ENCODE measurements around the gene KCNC1. TPM values are rescaled to one million over a fixed set of nuclear protein-coding genes. Genes with fewer than 3 reads are reported as not detected.

Gene KCNC1
- total and polyA plus RNA-seq, 3 donors from 2014 or later: 3.3 to 5.8 (median 5.2) TPM

DNA sequence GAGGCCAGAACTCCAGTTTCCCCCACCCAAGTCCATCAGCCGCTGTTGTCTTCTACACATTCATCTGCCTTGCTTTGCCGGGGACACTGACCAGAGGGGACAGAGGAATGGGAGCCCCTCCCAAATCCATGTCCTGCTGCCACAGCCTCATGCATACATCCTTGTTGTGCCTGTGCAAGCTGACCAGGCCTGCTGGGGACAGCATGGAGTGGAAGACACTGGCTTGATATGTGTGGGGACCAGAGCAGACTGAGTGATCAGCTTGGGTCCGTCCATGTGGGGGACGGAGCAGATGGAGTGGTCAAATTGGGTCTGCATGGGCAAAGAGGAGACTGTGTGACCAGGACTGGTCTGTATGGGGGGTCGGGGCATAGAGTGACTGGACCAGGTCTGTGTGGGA, 43.8 kb downstream of the KCNC1 start:
- Histone ChIP-seq H3K27ac (no peak overlapping the region), H3K36me3 (ENCODE audit: low read depth, missing control alignments) (no peaks in the 10 kb centered on the region), H3K4me1 (no peaks in the 10 kb centered on the region), H3K27me3 (no peaks in the 10 kb centered on the region), H3K9me3 (no peaks in the 10 kb centered on the region), H3K4me3 (no peak overlapping the region)
- 96 to 100% methylated on average over 3 to 5 of the region's 5 CpGs for WGBS, 2 donors
- DNase-seq: no peak
- TF ChIP-seq, protein P1, sequence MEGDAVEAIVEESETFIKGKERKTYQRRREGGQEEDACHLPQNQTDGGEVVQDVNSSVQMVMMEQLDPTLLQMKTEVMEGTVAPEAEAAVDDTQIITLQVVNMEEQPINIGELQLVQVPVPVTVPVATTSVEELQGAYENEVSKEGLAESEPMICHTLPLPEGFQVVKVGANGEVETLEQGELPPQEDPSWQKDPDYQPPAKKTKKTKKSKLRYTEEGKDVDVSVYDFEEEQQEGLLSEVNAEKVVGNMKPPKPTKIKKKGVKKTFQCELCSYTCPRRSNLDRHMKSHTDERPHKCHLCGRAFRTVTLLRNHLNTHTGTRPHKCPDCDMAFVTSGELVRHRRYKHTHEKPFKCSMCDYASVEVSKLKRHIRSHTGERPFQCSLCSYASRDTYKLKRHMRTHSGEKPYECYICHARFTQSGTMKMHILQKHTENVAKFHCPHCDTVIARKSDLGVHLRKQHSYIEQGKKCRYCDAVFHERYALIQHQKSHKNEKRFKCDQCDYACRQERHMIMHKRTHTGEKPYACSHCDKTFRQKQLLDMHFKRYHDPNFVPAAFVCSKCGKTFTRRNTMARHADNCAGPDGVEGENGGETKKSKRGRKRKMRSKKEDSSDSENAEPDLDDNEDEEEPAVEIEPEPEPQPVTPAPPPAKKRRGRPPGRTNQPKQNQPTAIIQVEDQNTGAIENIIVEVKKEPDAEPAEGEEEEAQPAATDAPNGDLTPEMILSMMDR (IDR thresholded peaks at IDR 0.05): no peak
- TF ChIP-seq POLR2A (IDR thresholded peaks at IDR 0.05): no peak
- intact Hi-C loops (cut with DNase I; ENCODE audit: low total_unique reads): no loop called here

DNA sequence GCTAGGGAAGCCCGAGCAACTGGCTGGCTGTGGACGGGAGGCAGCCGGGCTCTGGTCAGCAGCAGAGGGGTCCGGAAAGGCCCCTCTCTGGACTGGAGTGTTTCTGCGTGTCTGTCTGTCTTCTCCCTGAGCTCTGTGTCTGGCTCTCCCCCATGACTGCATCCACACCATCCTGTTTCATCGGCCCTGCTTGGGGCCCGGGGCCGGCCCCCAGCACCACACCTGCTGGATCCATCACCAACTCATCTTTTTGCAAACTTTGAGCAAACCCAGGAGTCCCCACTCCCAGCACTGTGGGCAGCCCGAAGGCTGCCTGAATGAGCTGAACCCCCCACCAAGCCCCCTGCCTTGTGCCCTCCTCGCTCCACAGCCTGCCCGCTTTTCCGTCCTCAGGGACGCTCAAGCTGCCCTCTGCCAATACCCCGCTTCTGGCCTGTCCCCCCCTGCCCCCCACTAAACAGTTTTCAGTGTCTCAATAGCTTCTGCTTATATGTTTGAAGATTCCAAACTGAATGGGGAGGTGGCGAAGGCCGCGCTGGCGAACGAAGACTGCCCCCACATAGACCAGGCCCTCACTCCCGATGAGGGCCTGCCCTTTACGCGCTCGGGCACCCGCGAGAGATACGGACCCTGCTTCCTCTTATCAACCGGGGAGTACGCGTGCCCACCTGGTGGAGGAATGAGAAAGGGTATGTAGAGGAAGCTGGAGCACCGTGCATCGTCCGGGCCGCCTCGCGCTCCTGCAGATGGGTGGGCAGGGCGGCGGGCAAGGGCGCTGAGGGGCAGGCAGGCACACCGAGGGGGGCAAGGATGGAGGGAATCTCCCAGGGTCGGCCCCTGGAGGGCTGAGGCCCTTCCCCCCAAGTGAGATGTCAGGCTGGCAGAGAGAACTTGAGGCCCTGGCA, 44.6 kb downstream of the KCNC1 start:
- Histone ChIP-seq H3K4me3 (no peak overlapping the region), H3K27ac (no peak overlapping the region), H3K27me3 (no peaks in the 10 kb centered on the region), H3K36me3 (ENCODE audit: low read depth, missing control alignments) (no peaks in the 10 kb centered on the region), H3K9me3 (no peaks in the 10 kb centered on the region), H3K4me1 (no peaks in the 10 kb centered on the region)
- WGBS, 2 donors: 86 to 91% methylated on average over 32 to 40 of the region's 40 CpGs
- intact Hi-C loops (cut with DNase I; ENCODE audit: low total_unique reads): no loop called here
- no peak for TF ChIP-seq POLR2A (IDR thresholded peaks at IDR 0.05)
- TF ChIP-seq, protein P1 (IDR thresholded peaks at IDR 0.05): no peak
- DNase-seq: no peak

DNA sequence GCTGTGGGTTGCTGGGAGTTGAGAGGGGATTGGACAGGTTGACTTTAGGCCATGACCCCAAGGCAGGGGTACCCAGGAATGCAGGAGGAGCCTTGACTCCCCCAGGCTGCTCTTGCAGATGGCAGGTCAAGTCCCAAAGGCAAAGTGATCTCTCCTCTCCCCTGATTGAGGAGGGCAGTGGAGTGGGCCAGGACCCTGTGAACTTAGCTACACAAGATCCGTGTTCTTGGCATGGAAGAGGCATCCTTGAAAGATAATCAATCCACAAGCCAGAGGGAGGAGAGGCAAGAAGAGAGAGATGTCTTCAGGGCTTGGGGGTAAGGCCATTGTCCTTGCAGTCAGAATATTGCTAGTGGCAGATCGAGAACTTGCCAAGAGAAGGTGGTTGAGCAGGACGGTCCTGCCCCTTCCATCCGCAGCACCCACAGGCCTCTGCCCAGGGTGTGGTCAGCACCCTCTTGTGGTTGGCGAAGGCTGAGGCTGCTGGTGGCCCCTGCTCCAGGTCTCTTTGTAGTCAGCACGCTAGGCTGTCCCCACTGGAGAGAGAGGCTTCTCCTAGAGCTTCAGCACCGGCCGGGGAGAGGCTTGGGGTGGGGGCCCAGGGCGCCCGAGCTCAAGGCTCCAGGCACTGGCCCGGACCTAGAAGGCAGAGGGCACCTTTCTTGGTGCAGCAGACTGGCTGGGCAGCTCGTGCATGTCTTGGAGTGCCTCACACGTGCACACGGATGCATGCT, 45.4 kb downstream of the KCNC1 start:
- Histone ChIP-seq H3K9me3 (no peaks in the 10 kb centered on the region), H3K27ac (no peak overlapping the region), H3K4me3 (no peak overlapping the region), H3K36me3 (ENCODE audit: low read depth, missing control alignments) (no peaks in the 10 kb centered on the region), H3K27me3 (no peaks in the 10 kb centered on the region), H3K4me1 (no peaks in the 10 kb centered on the region)
- WGBS, 2 donors: 90% methylated on average over 8 to 14 of the region's 14 CpGs
- no peak for TF ChIP-seq POLR2A (IDR thresholded peaks at IDR 0.05)
- TF ChIP-seq, protein P1 (IDR thresholded peaks at IDR 0.05): no peak
- no peak for DNase-seq
- intact Hi-C loops (cut with DNase I; ENCODE audit: low total_unique reads): no loop called here

DNA sequence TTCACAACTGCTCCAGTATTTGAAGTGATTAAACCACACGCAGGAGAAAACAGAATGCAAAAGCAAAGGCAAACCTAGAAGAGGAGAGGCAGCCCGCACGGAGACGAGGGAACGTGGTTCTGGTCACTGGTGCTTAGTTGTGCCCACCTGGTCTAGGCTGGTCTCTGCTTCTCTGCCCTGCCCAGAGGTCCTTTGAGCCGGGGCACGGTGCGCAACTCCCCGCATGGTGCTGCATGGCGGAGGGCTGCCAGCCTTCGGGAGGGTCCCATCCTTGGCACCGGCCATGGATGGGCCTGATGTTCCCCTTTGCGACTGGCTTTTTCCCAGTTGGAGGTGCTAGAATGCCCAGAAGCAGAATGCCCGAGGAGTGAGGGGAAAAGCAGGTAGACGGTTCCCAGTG, 46.1 kb downstream of the KCNC1 start:
- Histone ChIP-seq H3K4me1 (no peaks in the 10 kb centered on the region), H3K27me3 (no peaks in the 10 kb centered on the region), H3K9me3 (no peaks in the 10 kb centered on the region), H3K36me3 (ENCODE audit: low read depth, missing control alignments) (no peaks in the 10 kb centered on the region), H3K27ac (no peak overlapping the region), H3K4me3 (no peak overlapping the region)
- WGBS, 2 donors: 94 to 95% methylated on average over 14 to 15 of the region's 15 CpGs
- no peak for TF ChIP-seq POLR2A (IDR thresholded peaks at IDR 0.05)
- TF ChIP-seq, protein P1 (IDR thresholded peaks at IDR 0.05): no peak
- intact Hi-C loops (cut with DNase I; ENCODE audit: low total_unique reads): no loop called here
- no peak for DNase-seq
